HG03159 (cell line): ENCODE measurements around the gene MVD.

Experiments
- ATAC-seq: cut with Tn5 transposase; IDR thresholded peaks from one replicate; pipeline ENCODE4 v1.9.1; 2021; ENCODE audit warnings: mild to moderate bottlenecking, moderate library complexity; ENCODE audit not compliant: unreplicated experiment

MVD gene

GRCh38 chr16:88655733-88656281 is 7.1 kb downstream of the MVD start:
- no peak for ATAC-seq

- ATAC-seq = no peak
Measured at GRCh38 chr16:88655053-88655732, 7.7 kb downstream of the MVD start.

GRCh38 chr16:88654363-88655052 is 8.4 kb downstream of the MVD start:
- ATAC-seq = no peak

GRCh38 chr16:88653596-88654362 is 9.1 kb downstream of the MVD start:
- ATAC-seq = no peak

GRCh38 chr16:88653101-88653500 is 9.8 kb downstream of the MVD start:
- no peak for ATAC-seq

- ATAC-seq = no peak
Measured at GRCh38 chr16:88652762-88653063, 10.2 kb downstream of the MVD start.

- no peak for ATAC-seq
Measured at GRCh38 chr16:88651989-88652761, 10.7 kb downstream of the MVD start.

- ATAC-seq = peak; percentile 73
Measured at GRCh38 chr16:88651276-88651988, 11.5 kb downstream of the MVD start.

GRCh38 chr16:88650749-88651275 is 12.1 kb downstream of the MVD start, which contains the start of gene CYBA:
TSS of gene CYBA (minus strand) at chr16:88651053. CDS start at chr16:88651013, 40 bp downstream.
- ATAC-seq = peak; percentile 70

GRCh38 chr16:88649924-88650748 is 12.8 kb downstream of the MVD start:
- ATAC-seq = peak; percentile 10

GRCh38 chr16:88649195-88649923 is 13.5 kb downstream of the MVD start:
- ATAC-seq = no peak

GRCh38 chr16:88647178-88648070 is 15.5 kb downstream of the MVD start:
- no peak for ATAC-seq

GRCh38 chr16:88646345-88647034 is 16.4 kb downstream of the MVD start:
- ATAC-seq = no peak

- no peak for ATAC-seq
Measured at GRCh38 chr16:88645941-88646340, 16.9 kb downstream of the MVD start.

GRCh38 chr16:88645455-88645854 is 17.4 kb downstream of the MVD start:
- no peak for ATAC-seq

GRCh38 chr16:88643644-88643932 is 19.3 kb downstream of the MVD start:
- no peak for ATAC-seq
